ENCODE results near the gene ZNF511. TPM values are rescaled to one million over a fixed set of nuclear protein-coding genes. Genes with fewer than 3 reads are reported as not detected.

The ZNF511 gene
- total RNA-seq, 6 donors from 2014 or later, result 12.6 to 44.2 (median 33.0) TPM

DNA sequence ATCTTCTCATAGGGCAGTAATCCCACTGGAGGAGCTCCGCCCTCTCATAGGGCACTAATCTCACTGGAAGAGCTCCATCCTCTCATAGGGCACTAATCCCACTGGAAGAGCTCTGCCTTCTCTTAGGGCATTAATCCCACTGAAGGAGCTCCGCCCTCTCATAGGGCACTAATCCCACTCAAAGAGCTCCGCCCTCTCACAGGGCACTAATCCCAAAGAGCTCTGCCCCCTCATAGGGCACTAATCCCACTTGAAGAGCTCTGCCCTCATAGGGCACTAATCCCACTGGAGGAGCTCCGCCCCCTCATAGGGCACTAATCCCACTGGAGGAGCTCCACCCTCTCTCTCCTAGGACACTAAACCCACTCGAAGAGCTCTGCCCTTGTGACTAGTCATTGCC is 52.5 kb downstream of the ZNF511 start:
- TF ChIP-seq CTCF (IDR thresholded peaks at IDR 0.05) (no peak), POLR2AphosphoS5 (IDR thresholded peaks at IDR 0.05) (no peak), POLR2A (IDR thresholded peaks at IDR 0.05) (no peak), EP300 (IDR thresholded peaks at IDR 0.05) (no peak)
- Histone ChIP-seq H3K36me3 (peaks cover 9 to 47% (median 33%) of the 10 kb centered on the region in 4 donors), H3K27ac (no peak overlapping the region), H3K27me3 (peaks cover 0 to 2% (median 0%) of the 10 kb centered on the region in 4 donors), H3K9me3 (no peaks in the 10 kb centered on the region), H3K4me1 (peaks cover 11 to 20% (median 13%) of the 10 kb centered on the region in 4 donors), H3K4me3 (no peak overlapping the region)
- no peak for DNase-seq
- 89 to 90% methylated on average over 4 to 5 of the region's 5 CpGs for WGBS, 2 donors
- no peak for ATAC-seq (ENCODE audit: low FRiP score in 2 of 2)

GRCh38 chr10:133361773-133362441 is 53.2 kb downstream of the ZNF511 start:
- Histone ChIP-seq H3K4me3 (no peak overlapping the region), H3K27me3 (peaks cover 0 to 2% (median 0%) of the 10 kb centered on the region in 4 donors), H3K4me1 (peaks cover 4 to 13% (median 7%) of the 10 kb centered on the region in 4 donors), H3K36me3 (peaks cover 15 to 53% (median 40%) of the 10 kb centered on the region in 4 donors), H3K27ac (no peak overlapping the region), H3K9me3 (no peaks in the 10 kb centered on the region)
- ATAC-seq (ENCODE audit: low FRiP score in 2 of 2) (no peak), DNase-seq (no peak)
- 75 to 80% methylated on average over 18 of the region's 18 CpGs for WGBS, 2 donors
- TF ChIP-seq EP300 (IDR thresholded peaks at IDR 0.05) (no peak), POLR2AphosphoS5 (IDR thresholded peaks at IDR 0.05) (no peak), POLR2A (IDR thresholded peaks at IDR 0.05) (no peak), CTCF (IDR thresholded peaks at IDR 0.05) (no peak)

Small RNA genes lying within 50 kb of the gene (small RNA-seq; reads per million reads assigned to genes)
- gene BANF1P2, result 0 reads per million in 4 donors

Other genes with a start within 250 kb of the ZNF511 start
- 1 to 10 TPM in 1 of 6 donors, under 1 TPM in 4, not detected in 1; 0.30 to 1.0 (median 0.39) TPM for gene ADGRA1, start 221.0 kb upstream of the ZNF511 start, total RNA-seq
- gene KNDC1, start 148.7 kb upstream of the ZNF511 start, total RNA-seq, result 10 to 100 TPM in 4 of 6 donors, 1 to 10 TPM in 2; 7.1 to 30.3 (median 15.5) TPM
- under 1 TPM in 2 of 6 donors, not detected in 4; 0.26 to 0.37 TPM for gene UTF1, start 78.7 kb upstream of the ZNF511 start, total RNA-seq
- gene VENTX, start 71.1 kb upstream of the ZNF511 start, total RNA-seq, result 10 to 100 TPM in 1 of 6 donors, 1 to 10 TPM in 5; 1.7 to 11.5 (median 4.4) TPM
- gene ADAM8, start 32.0 kb upstream of the ZNF511 start, total RNA-seq, result 10 to 100 TPM; 10.4 to 93.2 (median 32.9) TPM
- gene TUBGCP2, start within 50 bp of the ZNF511 start, total RNA-seq, result 100 to 1,000 TPM in 1 of 6 donors, 10 to 100 TPM in 5; 41.7 to 106 (median 56.3) TPM
- 1 to 10 TPM in 1 of 6 donors, not detected in 5; 7.4 TPM for gene CALY, start 28.0 kb downstream of the ZNF511 start, total RNA-seq
- not detected for gene PRAP1, start 38.5 kb downstream of the ZNF511 start, total RNA-seq
- gene FUOM, start 49.1 kb downstream of the ZNF511 start, total RNA-seq, result 10 to 100 TPM; 15.4 to 37.5 (median 26.0) TPM
- 10 to 100 TPM; 32.5 to 69.6 (median 53.2) TPM for gene ECHS1, start 64.4 kb downstream of the ZNF511 start, total RNA-seq
- 10 to 100 TPM in 3 of 6 donors, 1 to 10 TPM in 3; 4.7 to 24.1 (median 10.3) TPM for gene PAOX, start 70.3 kb downstream of the ZNF511 start, total RNA-seq
- gene MTG1, start 85.2 kb downstream of the ZNF511 start, total RNA-seq, result 100 to 1,000 TPM in 1 of 6 donors, 10 to 100 TPM in 5; 21.0 to 155 (median 40.8) TPM
- under 1 TPM in 1 of 6 donors, not detected in 5; 0.20 TPM for gene SPRN, start 115.7 kb downstream of the ZNF511 start, total RNA-seq
- 10 to 100 TPM in 2 of 6 donors, 1 to 10 TPM in 4; 1.1 to 31.4 (median 3.4) TPM for gene SCART1, start 145.0 kb downstream of the ZNF511 start, total RNA-seq
- gene CYP2E1, start 218.4 kb downstream of the ZNF511 start, total RNA-seq, result 10 to 100 TPM in 1 of 6 donors, 1 to 10 TPM in 2, under 1 TPM in 1, not detected in 2; 0.91 to 17.8 (median 1.6) TPM

All from upper lobe of left lung (tissue), 6 donors.